LNCAP (cell line): ENCODE data around the gene MYO9B.

ENCODE experiments used
- CTCF ChIP-seq: fragments of 450-650 bp; IDR thresholded peaks from 2 replicates; pipeline ENCODE4 v1.5.1; 2017; ENCODE audit warnings: mild to moderate bottlenecking

The MYO9B gene

DNA sequence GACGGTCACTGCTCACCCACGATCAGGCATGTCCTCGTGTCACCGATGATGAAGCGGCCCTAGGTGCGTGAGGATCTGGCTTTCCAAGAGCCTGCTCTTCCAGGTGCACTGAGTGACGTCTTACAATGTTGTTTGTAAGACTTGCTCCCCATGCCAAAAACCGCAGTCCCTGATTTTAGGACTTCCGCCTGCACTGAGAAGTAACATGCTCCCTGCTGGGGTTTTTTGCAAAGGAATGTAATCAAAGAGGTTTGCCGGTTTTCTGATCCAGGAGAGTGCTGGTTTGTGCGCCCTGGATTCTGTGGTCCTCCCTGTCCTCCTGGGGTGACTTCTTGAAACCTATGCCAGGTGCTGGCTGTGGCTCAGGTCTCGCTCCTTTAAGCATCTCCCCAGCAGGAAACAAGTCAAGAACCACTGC, 38.8 kb downstream of the MYO9B start:
- no peak for TF ChIP-seq CTCF

DNA sequence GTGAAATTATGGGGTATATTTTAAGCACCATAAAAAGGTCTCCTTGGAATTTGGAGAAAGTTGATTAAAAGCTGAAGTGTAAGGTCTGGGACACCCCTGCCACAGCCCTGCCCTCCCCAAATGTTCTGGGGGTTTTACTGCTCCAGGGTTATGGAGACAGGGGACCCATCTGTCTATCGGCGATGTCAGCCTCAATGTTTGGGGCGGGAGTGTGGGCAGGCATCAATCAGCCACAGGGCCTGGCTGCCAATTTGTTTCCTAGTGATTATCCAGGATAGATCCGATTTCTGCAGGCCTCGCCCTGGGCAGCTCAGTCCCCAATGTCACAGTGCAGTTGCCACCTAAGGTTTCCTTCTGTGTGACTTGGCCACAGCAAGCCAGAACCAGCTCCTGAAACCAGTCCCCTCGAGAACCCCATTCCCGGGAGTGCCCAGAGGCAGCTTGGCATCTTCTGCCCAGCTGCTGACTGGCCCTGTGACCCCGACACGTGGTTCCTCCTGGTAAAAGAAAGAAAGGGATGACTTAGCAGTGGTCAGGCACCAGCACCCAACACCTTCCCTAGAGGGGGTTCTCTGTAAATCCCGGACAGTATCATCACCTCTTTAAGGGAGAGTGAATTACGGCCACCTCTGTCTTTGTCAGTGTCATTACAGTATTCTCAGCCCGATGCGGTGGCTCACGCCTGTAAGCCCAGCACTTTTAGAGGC, 41.6 kb downstream of the MYO9B start:
- TF ChIP-seq CTCF = no peak

DNA sequence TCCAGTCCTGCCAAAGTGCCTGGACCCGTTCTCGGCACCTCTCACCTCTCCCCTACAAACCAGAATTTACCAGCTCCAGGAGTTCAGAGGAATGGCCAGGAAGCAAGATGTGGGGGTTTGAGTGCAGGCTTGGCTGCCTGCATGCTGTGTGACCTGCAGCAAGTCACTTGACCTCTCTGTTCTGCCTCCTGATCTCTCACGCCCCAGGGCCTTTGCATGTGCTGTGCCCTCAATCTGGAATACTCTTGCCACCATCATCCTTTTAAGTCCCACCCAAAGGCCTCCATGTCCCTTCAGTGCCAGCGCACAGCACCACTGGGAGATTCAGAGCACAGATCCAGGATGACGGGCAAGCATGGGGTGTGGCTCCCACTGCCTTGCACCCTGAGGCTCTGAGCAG, 43.4 kb downstream of the MYO9B start:
- no peak for TF ChIP-seq CTCF

DNA sequence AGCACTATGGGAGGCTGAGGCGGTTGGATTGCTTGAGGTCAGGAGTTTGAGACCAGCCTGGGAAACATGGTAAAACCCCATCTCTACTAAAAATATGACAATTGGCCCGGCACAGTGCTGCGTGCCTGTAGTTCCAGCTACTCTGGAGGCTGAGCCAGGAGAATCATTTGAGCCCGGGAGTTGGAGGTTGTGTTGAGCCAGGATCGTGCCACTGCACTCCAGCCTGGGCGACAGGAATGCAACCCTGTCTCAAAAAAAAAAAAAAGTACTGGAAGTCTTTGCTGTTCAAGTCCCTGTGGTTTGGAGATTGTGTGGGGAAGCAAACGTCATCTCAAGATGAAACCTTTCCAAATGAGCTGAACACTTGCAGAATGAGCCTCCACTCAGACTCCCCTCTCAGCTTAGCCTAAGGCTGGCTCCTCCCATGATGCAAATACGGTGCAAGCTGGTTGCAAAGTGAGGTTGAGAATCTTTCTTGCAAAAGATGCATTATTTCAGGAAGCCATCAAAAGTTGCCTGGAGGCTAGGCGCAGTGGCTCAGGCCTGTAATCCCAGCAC, 46.2 kb downstream of the MYO9B start:
- TF ChIP-seq CTCF = no peak

DNA sequence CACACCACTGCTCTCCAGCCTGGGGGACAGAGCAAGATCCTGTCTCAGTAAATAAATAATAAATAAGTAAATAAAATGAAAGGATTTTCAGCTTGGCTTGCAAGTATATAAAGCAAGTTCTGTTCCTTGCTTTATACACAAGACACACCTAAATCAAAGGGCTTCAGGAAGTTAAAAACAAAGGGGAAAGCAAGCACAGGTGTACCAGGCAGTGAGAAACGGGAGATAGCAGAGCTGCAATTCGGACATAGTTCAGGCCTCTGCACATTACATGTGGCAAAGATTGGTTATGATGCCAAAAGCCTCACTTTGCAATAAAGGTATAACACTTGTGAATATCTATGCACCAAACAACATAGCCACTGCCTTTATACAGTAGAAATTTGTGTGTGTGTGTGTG, 47.5 kb downstream of the MYO9B start:
- TF ChIP-seq CTCF = no peak

GRCh38 chr19:17124025-17124424, 48.4 kb downstream of the MYO9B start:
- no peak for TF ChIP-seq CTCF

- no peak for TF ChIP-seq CTCF
Observed at GRCh38 chr19:17125062-17125727, 49.6 kb downstream of the MYO9B start.
